ENCODE data around the gene PLCD4. TPM values are rescaled to one million over a fixed set of nuclear protein-coding genes. Genes with fewer than 3 reads are reported as not detected.

PLCD4 gene
- total and polyA plus RNA-seq, 9 donors: 26.8 to 58.5 (median 44.6) TPM

Other genes starting within 250 kb of the PLCD4 start
- 0.49 TPM for gene SLC11A1, start 225.6 kb upstream of the PLCD4 start, total RNA-seq
- gene SLC11A1, start 225.6 kb upstream of the PLCD4 start, polyA plus RNA-seq (ENCODE audit: insufficient read depth in 1 of 8, insufficient read length in 8 of 8, low replicate concordance in 1 of 8): 1 to 10 TPM in 3 of 8 donors, under 1 TPM in 5; 0.16 to 2.0 (median 0.64) TPM
- gene CTDSP1, start 208.0 kb upstream of the PLCD4 start, total RNA-seq: 64.9 TPM
- 100 to 1,000 TPM in 3 of 8 donors, 10 to 100 TPM in 5; 86.3 to 115 (median 93.9) TPM for gene CTDSP1, start 208.0 kb upstream of the PLCD4 start, polyA plus RNA-seq (ENCODE audit: insufficient read depth in 1 of 8, insufficient read length in 8 of 8, low replicate concordance in 1 of 8)
- not detected for gene VIL1, start 188.8 kb upstream of the PLCD4 start, total RNA-seq
- 10 to 100 TPM in 1 of 8 donors, 1 to 10 TPM in 1, under 1 TPM in 4, not detected in 2; 0.12 to 19.1 (median 0.45) TPM for gene VIL1, start 188.8 kb upstream of the PLCD4 start, polyA plus RNA-seq (ENCODE audit: insufficient read depth in 1 of 8, insufficient read length in 8 of 8, low replicate concordance in 1 of 8)
- gene USP37, start 39.5 kb upstream of the PLCD4 start, total RNA-seq: 11.0 TPM
- gene USP37, start 39.5 kb upstream of the PLCD4 start, polyA plus RNA-seq (ENCODE audit: insufficient read depth in 1 of 8, insufficient read length in 8 of 8, low replicate concordance in 1 of 8): 10 to 100 TPM in 1 of 8 donors, 1 to 10 TPM in 7; 4.8 to 10.7 (median 9.0) TPM
- 35.4 TPM for gene CNOT9, start 39.1 kb upstream of the PLCD4 start, total RNA-seq
- gene CNOT9, start 39.1 kb upstream of the PLCD4 start, polyA plus RNA-seq (ENCODE audit: insufficient read depth in 1 of 8, insufficient read length in 8 of 8, low replicate concordance in 1 of 8): 10 to 100 TPM; 31.2 to 42.3 (median 36.1) TPM
- gene ZNF142, start 51.7 kb downstream of the PLCD4 start, total RNA-seq: 7.0 TPM
- gene ZNF142, start 51.7 kb downstream of the PLCD4 start, polyA plus RNA-seq (ENCODE audit: insufficient read depth in 1 of 8, insufficient read length in 8 of 8, low replicate concordance in 1 of 8): 10 to 100 TPM; 10.3 to 17.8 (median 12.4) TPM
- 33.8 TPM for gene BCS1L, start 51.8 kb downstream of the PLCD4 start, total RNA-seq
- gene BCS1L, start 51.8 kb downstream of the PLCD4 start, polyA plus RNA-seq (ENCODE audit: insufficient read depth in 1 of 8, insufficient read length in 8 of 8, low replicate concordance in 1 of 8): 10 to 100 TPM; 33.6 to 43.4 (median 37.8) TPM
- gene RNF25, start 64.1 kb downstream of the PLCD4 start, total RNA-seq: 20.2 TPM
- gene RNF25, start 64.1 kb downstream of the PLCD4 start, polyA plus RNA-seq (ENCODE audit: insufficient read depth in 1 of 8, insufficient read length in 8 of 8, low replicate concordance in 1 of 8): 10 to 100 TPM; 22.2 to 32.6 (median 27.9) TPM
- 18.8 TPM for gene STK36, start 64.2 kb downstream of the PLCD4 start, total RNA-seq
- 10 to 100 TPM; 21.5 to 32.3 (median 27.1) TPM for gene STK36, start 64.2 kb downstream of the PLCD4 start, polyA plus RNA-seq (ENCODE audit: insufficient read depth in 1 of 8, insufficient read length in 8 of 8, low replicate concordance in 1 of 8)
- gene TTLL4, start 102.9 kb downstream of the PLCD4 start, total RNA-seq: 9.7 TPM
- 10 to 100 TPM; 19.5 to 25.5 (median 21.1) TPM for gene TTLL4, start 102.9 kb downstream of the PLCD4 start, polyA plus RNA-seq (ENCODE audit: insufficient read depth in 1 of 8, insufficient read length in 8 of 8, low replicate concordance in 1 of 8)
- gene CYP27A1, start 174.2 kb downstream of the PLCD4 start, total RNA-seq: 18.4 TPM
- 10 to 100 TPM; 11.8 to 26.8 (median 19.7) TPM for gene CYP27A1, start 174.2 kb downstream of the PLCD4 start, polyA plus RNA-seq (ENCODE audit: insufficient read depth in 1 of 8, insufficient read length in 8 of 8, low replicate concordance in 1 of 8)
- gene PRKAG3, start 223.9 kb downstream of the PLCD4 start, total RNA-seq: 19.3 TPM
- gene PRKAG3, start 223.9 kb downstream of the PLCD4 start, polyA plus RNA-seq (ENCODE audit: insufficient read depth in 1 of 8, insufficient read length in 8 of 8, low replicate concordance in 1 of 8): 10 to 100 TPM in 7 of 8 donors, 1 to 10 TPM in 1; 9.9 to 22.6 (median 19.0) TPM